Vagina (tissue), 2 donors: Measurements from ENCODE around the gene SMARCC1. TPM values are rescaled to one million over a fixed set of nuclear protein-coding genes. Genes with fewer than 3 reads are reported as not detected.
"Not testable (repeated sequence)": the region's sequence is repeated elsewhere in the genome, so short reads cannot be mapped to it uniquely, and the experiment has no call there.

Experiments
- DNase-seq, 2 donors: peaks; one replicate each; pipeline ENCODE4 v3.0.0-alpha.2; 2017; ENCODE audit errors: extremely low spot score in 2 of 2
- H3K27ac ChIP-seq: fragments of 200-600 bp; sonication (generic); one replicate; pipeline ENCODE4 v1.5.1; 2019
- H3K27me3 ChIP-seq: fragments of 200-600 bp; sonication (generic); one replicate; pipeline ENCODE4 v1.5.1; 2019
- H3K36me3 ChIP-seq, 2 donors: fragments of 200-600 bp; sonication (generic); one replicate each; pipeline ENCODE4 v1.5.1; 2017 to 2019
- H3K4me1 ChIP-seq: fragments of 200-600 bp; sonication (generic); one replicate; pipeline ENCODE4 v1.5.1; 2019
- H3K4me3 ChIP-seq, 2 donors: fragments of 200-600 bp; sonication (generic); 1 replicate in 1 of 2; 2 replicates in 1 of 2; pipeline ENCODE4 v1.5.1; 2016 to 2019
- H3K9me3 ChIP-seq: fragments of 200-600 bp; sonication (generic); one replicate; pipeline ENCODE4 v1.5.1; 2019
- CTCF ChIP-seq, 3 experiments: fragments of 450-650 bp in 2 of 3; fragments of 200-600 bp in 1 of 3; sonication (generic) in 1 of 3; IDR thresholded peaks; one replicate each; pipeline ENCODE4 v1.5.1; 2017 to 2019; ENCODE audit warnings: antibody characterized with exemption in 3 of 3, mild to moderate bottlenecking in 2 of 3, moderate library complexity in 2 of 3
- POLR2A ChIP-seq, 2 donors: fragments of 450-650 bp; IDR thresholded peaks; one replicate each; pipeline ENCODE4 v1.6.1; 2017; ENCODE audit warnings: antibody characterized with exemption in 2 of 2, mild to moderate bottlenecking in 2 of 2, moderate library complexity in 2 of 2
- POLR2AphosphoS5 ChIP-seq, 2 donors: sonication (generic); formaldehyde crosslinking; IDR thresholded peaks; one replicate each; pipeline ENCODE4 v1.9.0; 2017; ENCODE audit warnings: antibody characterized with exemption in 2 of 2, mild to moderate bottlenecking in 2 of 2, low read depth in 1 of 2; ENCODE audit not compliant: insufficient read depth in 1 of 2
- intact Hi-C: fragments of 100-400 bp; cut with DNase I; formaldehyde crosslinking; loops from one replicate; pipeline ENCODE4 v1.15.1; 2023
- total RNA-seq: library from RNA; depleted of rRNA; stranded (reverse); fragments of >200 nt; gene quantifications from one replicate; pipeline ENCODE4 v1.2.3, GENCODE V29; 2016

Gene SMARCC1
- total RNA-seq, 1 donor from 2014 or later: 39.0 TPM

GRCh38 chr3:47741925-47742324 is 39.8 kb downstream of the SMARCC1 start:
- Histone ChIP-seq H3K4me1 (no peaks in the 10 kb centered on the region), H3K36me3 (peaks cover 0 to 13% of the 10 kb centered on the region in 2 donors), H3K27me3 (no peaks in the 10 kb centered on the region), H3K27ac (no peak overlapping the region), H3K9me3 (no peaks in the 10 kb centered on the region), H3K4me3 (no peak overlapping the region)
- no peak for DNase-seq
- intact Hi-C loops: no loop called here
- TF ChIP-seq POLR2AphosphoS5 (IDR thresholded peaks at IDR 0.05; ENCODE audit: insufficient read depth in 1 of 2, low read depth in 1 of 2) (no peak), CTCF (IDR thresholded peaks at IDR 0.05) (no peak), POLR2A (IDR thresholded peaks at IDR 0.05) (no peak)

- TF ChIP-seq POLR2A (IDR thresholded peaks at IDR 0.05): no peak
- TF ChIP-seq CTCF (IDR thresholded peaks at IDR 0.05): no peak
- TF ChIP-seq POLR2AphosphoS5 (IDR thresholded peaks at IDR 0.05; ENCODE audit: insufficient read depth in 1 of 2, low read depth in 1 of 2): no peak
- no peaks in the 10 kb centered on the region for H3K9me3 ChIP-seq
- intact Hi-C loops: no loop called here
- no peak for DNase-seq
- H3K36me3 ChIP-seq: peaks cover 0 to 50% of the 10 kb centered on the region in 2 donors
- H3K27ac ChIP-seq: no peak overlapping the region
- H3K4me1 ChIP-seq: no peaks in the 10 kb centered on the region
- H3K27me3 ChIP-seq: no peaks in the 10 kb centered on the region
- H3K4me3 ChIP-seq: no peak overlapping the region
Observed at GRCh38 chr3:47732143-47732542, 49.5 kb downstream of the SMARCC1 start.

GRCh38 chr3:47731061-47731460 is 50.6 kb downstream of the SMARCC1 start:
- Histone ChIP-seq H3K9me3 (no peaks in the 10 kb centered on the region), H3K4me3 (no peak overlapping the region), H3K4me1 (no peaks in the 10 kb centered on the region), H3K36me3 (peaks cover 0 to 52% of the 10 kb centered on the region in 2 donors), H3K27me3 (no peaks in the 10 kb centered on the region), H3K27ac (no peak overlapping the region)
- intact Hi-C loops: no loop called here
- no peak for TF ChIP-seq POLR2A (IDR thresholded peaks at IDR 0.05)
- TF ChIP-seq CTCF (IDR thresholded peaks at IDR 0.05): no peak
- TF ChIP-seq POLR2AphosphoS5 (IDR thresholded peaks at IDR 0.05; ENCODE audit: insufficient read depth in 1 of 2, low read depth in 1 of 2): no peak
- no peak for DNase-seq

- H3K4me1 ChIP-seq: no peaks in the 10 kb centered on the region
- no peak overlapping the region for H3K27ac ChIP-seq
- no peaks in the 10 kb centered on the region for H3K9me3 ChIP-seq
- TF ChIP-seq POLR2A (IDR thresholded peaks at IDR 0.05): no peak
- TF ChIP-seq POLR2AphosphoS5 (IDR thresholded peaks at IDR 0.05; ENCODE audit: insufficient read depth in 1 of 2, low read depth in 1 of 2): no peak
- TF ChIP-seq CTCF (IDR thresholded peaks at IDR 0.05): no peak
- no peak for DNase-seq
- H3K27me3 ChIP-seq: no peaks in the 10 kb centered on the region
- H3K4me3 ChIP-seq: no peak overlapping the region
- peaks cover 0 to 41% of the 10 kb centered on the region in 2 donors for H3K36me3 ChIP-seq
- intact Hi-C loops: no loop called here
Observed at GRCh38 chr3:47722859-47723258, 58.8 kb downstream of the SMARCC1 start.

- intact Hi-C loops, DNase-seq, H3K4me3 ChIP-seq, H3K9me3 ChIP-seq, H3K27ac ChIP-seq, H3K4me1 ChIP-seq, H3K27me3 ChIP-seq: not testable (repeated sequence)
- peaks cover 0 to 45% of the 10 kb centered on the region in 2 donors for H3K36me3 ChIP-seq
Observed at GRCh38 chr3:47717448-47717847, 64.2 kb downstream of the SMARCC1 start.

- no peak for DNase-seq
- peaks cover 0 to 45% of the 10 kb centered on the region in 2 donors for H3K36me3 ChIP-seq
Observed at GRCh38 chr3:47716656-47717055, 65.0 kb downstream of the SMARCC1 start.

More at GRCh38 chr3:47716656-47717055, 65.0 kb downstream of the SMARCC1 start:
- Histone ChIP-seq H3K9me3 (no peaks in the 10 kb centered on the region), H3K4me1 (no peaks in the 10 kb centered on the region), H3K4me3 (no peak overlapping the region), H3K27ac (no peak overlapping the region), H3K27me3 (no peaks in the 10 kb centered on the region)
- no peak for TF ChIP-seq CTCF (IDR thresholded peaks at IDR 0.05)
- no peak for TF ChIP-seq POLR2AphosphoS5 (IDR thresholded peaks at IDR 0.05; ENCODE audit: insufficient read depth in 1 of 2, low read depth in 1 of 2)
- intact Hi-C loops: no loop called here
